ENCODE measurements around the gene TMEM17. TPM values are rescaled to one million over a fixed set of nuclear protein-coding genes. Genes with fewer than 3 reads are reported as not detected.

TMEM17 gene
- total and polyA plus RNA-seq, 9 of the 15 experiments (the other 6 are each of a cell fraction or from before 2014, with no cell fraction given) = 0.58 to 2.2 (median 1.2) TPM

GRCh38 chr2:62456721-62457539 lies 49.1 kb downstream of the TMEM17 start (continued):
- TF ChIP-seq ARID3B (CRISPR knock-in tag; IDR thresholded peaks at IDR 0.05; ENCODE audit: borderline replicate concordance) = no peak
- TF ChIP-seq ZNF280B (CRISPR knock-in tag; IDR thresholded peaks at IDR 0.05) = no peak
- 0 out of 2 replicates have a peak, but pooled peaks have one; percentile 61 for TF ChIP-seq GATAD2A (IDR thresholded peaks at IDR 0.05)
- TF ChIP-seq COPS2 (conservative IDR thresholded peaks at IDR 0.05) = no peak
- peak; percentile 32 for TF ChIP-seq KDM5B (IDR thresholded peaks at IDR 0.05; ENCODE audit: insufficient replicate concordance, low read depth, low read length)
- TF ChIP-seq ILF3 (IDR thresholded peaks at IDR 0.05; ENCODE audit: borderline replicate concordance) = no peak
- TF ChIP-seq SOX6 (IDR thresholded peaks at IDR 0.05) = no peak
- TF ChIP-seq TBP (optimal IDR thresholded peaks at IDR 0.05; ENCODE audit: low read depth, low read length) = no peak
- no peak for TF ChIP-seq LEF1 (IDR thresholded peaks at IDR 0.05)
- no peak for TF ChIP-seq MCM2 (IDR thresholded peaks at IDR 0.05; ENCODE audit: low read depth)
- TF ChIP-seq CTCF (IDR thresholded peaks at IDR 0.05 in 2 of 3, conservative IDR thresholded peaks at IDR 0.05 in 1 of 3; ENCODE audit: insufficient read depth in 2 of 3, low read depth in 1 of 3, low read length in 3 of 3) = peak; percentile 87 to 93 (median 88)
- 0 out of 2 replicates have a peak, but pooled peaks have one; percentile 21 for TF ChIP-seq ATF4 (CRISPR knock-in tag; IDR thresholded peaks at IDR 0.05)
- TF ChIP-seq ZBTB17 (CRISPR knock-in tag; IDR thresholded peaks at IDR 0.05) = peak; percentile 48; the same call in 1 of the 2 replicates
- TF ChIP-seq SRF (CRISPR knock-in tag; IDR thresholded peaks at IDR 0.05) = no peak
- no peak for TF ChIP-seq NEUROD1 (IDR thresholded peaks at IDR 0.05; ENCODE audit: borderline replicate concordance, low read depth, low read length, partially characterized antibody)
- no peak for TF ChIP-seq MTA1 (IDR thresholded peaks at IDR 0.05; ENCODE audit: borderline replicate concordance)
- TF ChIP-seq ZFP36 (IDR thresholded peaks at IDR 0.05; ENCODE audit: low read depth, low read length, partially characterized antibody) = no peak
- TF ChIP-seq TCF3 (CRISPR knock-in tag; IDR thresholded peaks at IDR 0.05) = 0 out of 2 replicates have a peak, but pooled peaks have one; percentile 13
- no peak for TF ChIP-seq PTTG1 (tag; IDR thresholded peaks at IDR 0.05; ENCODE audit: low read depth)
- 0 out of 2 replicates have a peak, but pooled peaks have one; percentile 10 for TF ChIP-seq HINFP (tag; conservative IDR thresholded peaks at IDR 0.05; ENCODE audit: low read depth)
